GM12872 (cell line): Measurements from ENCODE around the gene NDUFA8.

Source experiments
- CTCF ChIP-seq: IDR thresholded peaks from 3 replicates; pipeline ENCODE4 v1.5.1; 2011; ENCODE audit warnings: low read depth, mild to moderate bottlenecking, low read length, moderate library complexity; ENCODE audit not compliant: insufficient read depth

The NDUFA8 gene

GRCh38 chr9:122119721-122120120 is 39.9 kb downstream of the NDUFA8 start:
- TF ChIP-seq CTCF: no peak

- TF ChIP-seq CTCF: no peak
Observed at GRCh38 chr9:122119166-122119521, 40.4 kb downstream of the NDUFA8 start.

GRCh38 chr9:122118343-122119165 is 41.0 kb downstream of the NDUFA8 start:
- TF ChIP-seq CTCF: no peak

GRCh38 chr9:122116448-122117173 is 43.0 kb downstream of the NDUFA8 start:
- no peak for TF ChIP-seq CTCF

- TF ChIP-seq CTCF: no peak
Observed at GRCh38 chr9:122116040-122116439, 43.5 kb downstream of the NDUFA8 start.

GRCh38 chr9:122115176-122116035 is 44.2 kb downstream of the NDUFA8 start:
- TF ChIP-seq CTCF: no peak

GRCh38 chr9:122113574-122113973 is 46.0 kb downstream of the NDUFA8 start:
- no peak for TF ChIP-seq CTCF
